DOHH2 (cell line): Measurements from ENCODE around the gene GATAD2A.
A peak's percentile ranks its signal among the peaks of the same experiment; 100 is the strongest.

ENCODE experiments used
- H3F3A ChIP-seq: fragments of 200-600 bp; sonication (generic), shearing (Covaris generic); 2 replicates; pipeline ENCODE4 v1.6.0; 2016; ENCODE audit warnings: antibody characterized with exemption, mild to moderate bottlenecking; ENCODE audit not compliant: control insufficient read depth, insufficient read depth
- H3K27ac ChIP-seq: fragments of 200-600 bp; sonication (generic); 2 replicates; pipeline ENCODE4 v1.5.1; 2014; ENCODE audit warnings: low read depth, mild to moderate bottlenecking, low read length, moderate library complexity
- H3K27me3 ChIP-seq: fragments of 200-600 bp; sonication (generic); 2 replicates; pipeline ENCODE4 v1.6.1; 2014; ENCODE audit warnings: mild to moderate bottlenecking, low read length, mixed read lengths; ENCODE audit not compliant: control insufficient read depth
- H3K36me3 ChIP-seq: fragments of 200-600 bp; sonication (generic); 2 replicates; pipeline ENCODE4 v1.6.1; 2014; ENCODE audit warnings: mild to moderate bottlenecking, low read length, moderate library complexity, mixed read lengths; ENCODE audit not compliant: control insufficient read depth
- H3K4me1 ChIP-seq: fragments of 200-600 bp; sonication (generic); 2 replicates; pipeline ENCODE4 v1.6.1; 2014; ENCODE audit warnings: mild to moderate bottlenecking, low read length, mixed read lengths; ENCODE audit not compliant: control insufficient read depth
- H3K4me2 ChIP-seq: fragments of 200-600 bp; sonication (generic); 2 replicates; pipeline ENCODE4 v1.6.0; 2014; ENCODE audit warnings: mild to moderate bottlenecking, low read length, moderate library complexity
- H3K4me3 ChIP-seq: fragments of 200-600 bp; sonication (generic); 2 replicates; pipeline ENCODE4 v1.5.1; 2014; ENCODE audit warnings: mild to moderate bottlenecking, low read length, mixed read lengths
- H3K79me2 ChIP-seq: fragments of 200-600 bp; sonication (generic); 2 replicates; pipeline ENCODE4 v1.6.1; 2014; ENCODE audit warnings: mild to moderate bottlenecking, low read length, mixed read lengths; ENCODE audit not compliant: control insufficient read depth
- H3K9me2 ChIP-seq: fragments of 200-600 bp; sonication (generic); replicated peaks from 2 replicates; pipeline ENCODE4 v1.6.1; 2014; ENCODE audit warnings: mild to moderate bottlenecking, low read length, mixed read lengths; ENCODE audit not compliant: control insufficient read depth
- H3K9me3 ChIP-seq: fragments of 200-600 bp; sonication (generic); 2 replicates; pipeline ENCODE4 v1.6.1; 2014; ENCODE audit warnings: antibody characterized with exemption, low read length, mixed read lengths; ENCODE audit not compliant: control insufficient read depth, insufficient read depth
- H4K20me1 ChIP-seq: fragments of 200-600 bp; sonication (generic); 2 replicates; pipeline ENCODE4 v1.6.0; 2014; ENCODE audit warnings: low read depth, mild to moderate bottlenecking, antibody characterized with exemption, low read length, moderate library complexity; ENCODE audit not compliant: control insufficient read depth, insufficient read depth
- CTCF ChIP-seq: fragments of 200-600 bp; sonication (generic); IDR thresholded peaks from one replicate; pipeline ENCODE4 v1.5.1; 2014; ENCODE audit warnings: antibody characterized with exemption, mild to moderate bottlenecking, low read depth, low read length; ENCODE audit not compliant: poor library complexity, severe bottlenecking
- EZH2phosphoT487 ChIP-seq: fragments of 200-600 bp; sonication (generic); IDR thresholded peaks from 2 replicates; pipeline ENCODE4 v1.6.1; 2017; ENCODE audit warnings: borderline replicate concordance, mild to moderate bottlenecking, antibody characterized with exemption, low read length, moderate library complexity, mixed read lengths

GATAD2A gene

GRCh38 chr19:19443902-19444680 lies 38.6 kb downstream of the GATAD2A start:
- Histone ChIP-seq H3K9me2 (no peaks in the 10 kb centered on the region), H3K79me2 (peaks cover 98% of the 10 kb centered on the region), H3K27me3 (no peaks in the 10 kb centered on the region), H3K9me3 (no peaks in the 10 kb centered on the region), H3F3A (peaks cover 12% of the 10 kb centered on the region), H3K27ac (peak overlapping the region; percentile 72), H3K4me3 (peak overlapping the region; percentile 61), H3K4me2 (peak overlapping the region; percentile 73), H4K20me1 (peaks cover 32% of the 10 kb centered on the region), H3K4me1 (peaks cover 55% of the 10 kb centered on the region), H3K36me3 (peaks cover 42% of the 10 kb centered on the region)
- no peak for TF ChIP-seq EZH2phosphoT487
- no peak for TF ChIP-seq CTCF

GRCh38 chr19:19444681-19445155 lies 39.2 kb downstream of the GATAD2A start:
- peaks cover 40% of the 10 kb centered on the region for H3K36me3 ChIP-seq
- H3K4me2 ChIP-seq = peak overlapping the region; percentile 73
- TF ChIP-seq EZH2phosphoT487 = no peak
- no peak for TF ChIP-seq CTCF
- no peaks in the 10 kb centered on the region for H3K9me2 ChIP-seq
- H4K20me1 ChIP-seq = peaks cover 32% of the 10 kb centered on the region
- H3F3A ChIP-seq = peaks cover 12% of the 10 kb centered on the region
- peaks cover 98% of the 10 kb centered on the region for H3K79me2 ChIP-seq
- no peaks in the 10 kb centered on the region for H3K27me3 ChIP-seq
- peak overlapping the region; percentile 72 for H3K27ac ChIP-seq
- peak overlapping the region; percentile 61 for H3K4me3 ChIP-seq
- no peaks in the 10 kb centered on the region for H3K9me3 ChIP-seq
- peaks cover 55% of the 10 kb centered on the region for H3K4me1 ChIP-seq

- no peaks in the 10 kb centered on the region for H3K27me3 ChIP-seq
- peaks cover 12% of the 10 kb centered on the region for H3F3A ChIP-seq
- peaks cover 100% of the 10 kb centered on the region for H3K79me2 ChIP-seq
- no peaks in the 10 kb centered on the region for H3K9me3 ChIP-seq
- TF ChIP-seq CTCF (no peak), EZH2phosphoT487 (no peak)
- H3K4me3 ChIP-seq = peak overlapping the region; percentile 61
- peak overlapping the region; percentile 72 for H3K27ac ChIP-seq
- no peaks in the 10 kb centered on the region for H3K9me2 ChIP-seq
- H3K4me2 ChIP-seq = peak overlapping the region; percentile 73
- H4K20me1 ChIP-seq = peaks cover 32% of the 10 kb centered on the region
- peaks cover 55% of the 10 kb centered on the region for H3K4me1 ChIP-seq
- H3K36me3 ChIP-seq = peaks cover 42% of the 10 kb centered on the region
Measured at GRCh38 chr19:19445288-19445687, 39.8 kb downstream of the GATAD2A start.
